NCI-H748 treated with DMSO at 0.1 percent for 48 hours (cell line): Measurements from ENCODE around the gene JAGN1.
"Not testable (repeated sequence)": the region's sequence is repeated elsewhere in the genome, so short reads cannot be mapped to it uniquely, and the experiment has no call there.

Experiments used
- DNase-seq: peaks from one replicate; lab custom pipeline; 2025; lab: John Stamatoyannopoulos, UW

The JAGN1 gene

GRCh38 chr3:9898467-9899241 lies 8.2 kb downstream of the JAGN1 start:
- DNase-seq = no peak

DNA sequence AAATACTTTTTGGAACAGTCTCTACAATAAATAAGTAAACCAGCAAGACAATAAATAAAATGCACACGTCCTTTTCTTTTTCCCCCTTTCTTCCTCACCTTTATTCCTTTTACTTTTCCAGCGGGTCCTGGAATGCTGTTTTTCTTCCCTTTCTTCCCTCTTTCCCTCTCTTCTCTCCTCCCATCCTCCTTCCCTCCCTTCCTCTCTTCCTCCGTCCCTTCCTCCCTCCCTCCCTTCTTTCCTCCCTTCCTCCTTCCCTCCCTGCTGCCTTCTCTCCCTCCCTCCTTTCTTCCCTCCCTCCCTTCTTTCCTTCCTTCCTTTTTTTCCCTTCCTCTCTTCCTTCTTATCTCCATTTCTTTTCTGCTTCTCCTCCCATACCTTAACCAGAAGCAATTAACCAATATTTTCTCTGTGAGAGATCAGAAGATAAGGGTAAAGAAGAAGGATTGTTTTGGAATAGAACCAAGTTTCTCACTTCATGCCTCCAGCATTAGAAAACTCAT lies 8.9 kb downstream of the JAGN1 start:
- DNase-seq = no peak

GRCh38 chr3:9900965-9901415 lies 10.6 kb downstream of the JAGN1 start:
- not testable (repeated sequence) for DNase-seq

- DNase-seq = no peak
These were observed 11.6 kb downstream of the JAGN1 start for GRCh38 chr3:9901967-9902366.

GRCh38 chr3:9902372-9903237 lies 12.2 kb downstream of the JAGN1 start, which contains the start of gene IL17RE:
IL17RE (plus strand) TSS chr3:9902848; CDS start chr3:9902933, 85 bp downstream.
- DNase-seq = no peak

- no peak for DNase-seq
These were observed 12.8 kb downstream of the JAGN1 start for GRCh38 chr3:9903238-9903624.

- no peak for DNase-seq
These were observed 13.5 kb downstream of the JAGN1 start for GRCh38 chr3:9903904-9904303.

- no peak for DNase-seq
These were observed 16.1 kb downstream of the JAGN1 start for GRCh38 chr3:9906480-9906879.

- no peak for DNase-seq
These were observed 17.9 kb downstream of the JAGN1 start for GRCh38 chr3:9908286-9908685.

GRCh38 chr3:9909221-9910013 lies 19.0 kb downstream of the JAGN1 start:
- DNase-seq = no peak

- DNase-seq = no peak
These were observed 21.5 kb downstream of the JAGN1 start for GRCh38 chr3:9911863-9912262.

- DNase-seq = no peak
These were observed 22.0 kb downstream of the JAGN1 start for GRCh38 chr3:9912294-9912935.

- DNase-seq = no peak
These were observed 23.2 kb downstream of the JAGN1 start for GRCh38 chr3:9913601-9914000.

GRCh38 chr3:9914011-9914410 lies 23.6 kb downstream of the JAGN1 start:
- no peak for DNase-seq

DNA sequence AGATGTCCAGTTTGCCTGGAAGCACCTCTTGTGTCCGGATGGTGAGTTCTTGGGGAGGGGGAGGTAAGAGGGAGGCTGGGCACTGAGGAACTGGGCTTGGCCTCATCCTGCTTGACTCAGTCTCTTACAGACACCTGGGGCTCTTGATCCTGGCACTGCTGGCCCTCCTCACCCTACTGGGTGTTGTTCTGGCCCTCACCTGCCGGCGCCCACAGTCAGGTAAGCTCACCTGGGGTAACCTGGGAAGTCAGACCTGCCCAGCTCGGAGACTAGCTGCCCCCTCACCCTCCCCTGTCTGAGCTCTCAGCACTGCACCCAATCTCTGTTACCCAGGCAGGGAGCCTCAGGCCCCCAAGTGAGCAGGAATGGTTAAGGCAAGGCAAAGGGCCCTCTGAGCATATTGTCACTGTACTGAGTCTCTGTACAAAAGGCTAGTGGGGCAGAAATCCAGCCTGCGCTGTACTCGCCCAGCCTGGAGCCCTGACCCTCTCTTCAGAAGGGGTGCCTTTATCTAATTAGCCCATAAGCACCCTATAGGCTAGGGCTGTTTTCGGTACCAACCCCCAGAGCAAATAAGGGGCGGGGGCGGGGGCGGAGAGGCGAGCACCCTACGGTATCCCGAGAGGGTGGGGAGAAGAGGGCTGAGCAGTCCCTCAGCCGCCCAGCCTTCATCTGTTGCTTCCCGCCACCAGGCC lies 24.3 kb downstream of the JAGN1 start:
- no peak for DNase-seq

- peak; percentile 1 for DNase-seq
These were observed 25.1 kb downstream of the JAGN1 start for GRCh38 chr3:9915254-9916141.

DNA sequence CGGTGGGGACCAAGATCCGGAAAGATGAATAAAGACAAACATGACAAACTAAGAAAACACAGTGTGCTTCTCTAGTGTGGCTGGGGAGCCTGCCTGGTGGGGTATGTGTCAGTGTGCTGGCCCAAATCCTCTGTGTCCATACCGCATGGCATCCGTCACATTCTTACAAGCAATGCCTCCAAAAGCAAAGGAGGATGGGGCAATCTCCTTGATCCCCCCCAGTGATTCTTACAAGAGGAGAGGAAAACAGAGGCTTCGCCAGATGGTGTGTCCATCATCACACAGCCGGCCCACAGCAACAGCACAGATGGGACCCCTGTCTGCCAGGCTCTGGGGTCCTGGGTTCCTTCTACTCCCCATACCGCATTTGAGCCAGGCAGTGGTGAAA lies 25.9 kb downstream of the JAGN1 start:
- DNase-seq = no peak

DNA sequence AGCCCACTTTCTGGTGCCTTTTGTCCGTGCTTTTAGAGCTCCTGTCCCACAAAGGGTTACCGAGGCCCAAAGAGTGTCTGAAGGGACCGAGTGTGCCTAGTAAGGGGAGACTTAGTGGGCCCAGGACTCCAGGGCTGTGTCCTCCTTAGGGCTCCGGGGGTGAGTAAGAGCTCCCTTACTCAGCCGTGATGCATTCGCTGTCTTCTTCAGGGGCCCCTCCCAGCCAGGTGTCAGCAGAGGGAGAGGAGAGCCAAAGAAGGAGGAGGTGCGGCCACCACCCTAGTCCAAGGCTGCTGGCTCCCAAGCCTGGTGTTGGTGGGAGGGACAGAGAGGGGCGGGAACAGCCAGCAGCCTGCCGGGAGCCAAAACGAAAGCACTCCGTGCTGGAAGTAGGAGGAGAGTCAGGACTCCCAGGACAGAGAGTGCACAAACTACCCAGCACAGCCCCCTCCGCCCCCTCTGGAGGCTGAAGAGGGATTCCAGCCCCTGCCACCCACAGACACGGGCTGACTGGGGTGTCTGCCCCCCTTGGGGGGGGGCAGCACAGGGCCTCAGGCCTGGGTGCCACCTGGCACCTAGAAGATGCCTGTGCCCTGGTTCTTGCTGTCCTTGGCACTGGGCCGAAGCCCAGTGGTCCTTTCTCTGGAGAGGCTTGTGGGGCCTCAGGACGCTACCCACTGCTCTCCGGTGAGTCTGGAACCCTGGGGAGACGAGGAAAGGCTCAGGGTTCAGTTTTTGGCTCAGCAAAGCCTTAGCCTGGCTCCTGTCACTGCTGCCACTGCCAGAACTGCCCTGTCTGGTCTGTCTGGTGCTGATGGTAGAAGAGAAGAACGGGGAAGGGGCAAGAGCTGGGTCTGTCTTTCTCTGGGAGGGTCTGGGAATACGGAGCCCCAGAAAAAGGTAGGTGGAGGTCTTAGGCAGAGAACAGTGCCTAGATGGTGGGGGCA lies 26.6 kb downstream of the JAGN1 start, which contains the start of gene IL17RC:
IL17RC (plus strand) TSS at position 365 of the 947 bp plus-strand sequence; CDS start at position 583, 218 bp downstream.
- peak; percentile 30 for DNase-seq

- DNase-seq = no peak
These were observed 27.4 kb downstream of the JAGN1 start for GRCh38 chr3:9917820-9918219.
